ENCODE data around the gene ZFR.

DNA sequence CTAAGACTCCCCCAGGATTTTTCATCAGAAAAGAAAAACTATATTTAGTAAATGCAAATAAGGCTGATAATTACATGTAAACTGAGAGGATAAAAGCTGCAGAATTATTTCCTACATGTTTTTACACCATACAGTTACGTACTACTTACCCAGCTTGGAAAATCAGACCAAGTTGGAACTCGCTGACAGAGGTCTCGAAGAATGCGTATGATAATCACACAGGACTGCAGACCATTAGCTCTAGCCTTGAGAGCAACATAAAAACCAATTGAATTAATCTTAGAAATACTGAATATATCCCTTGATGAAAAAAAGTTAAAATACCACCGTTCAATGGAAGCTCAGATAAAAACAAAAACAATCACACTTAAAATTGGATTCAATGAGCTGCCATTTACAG lies 65.6 kb downstream of the ZFR start:
- TF ChIP-seq POLR2AphosphoS5 (IDR thresholded peaks at IDR 0.05; ENCODE audit: low read depth, low read length) (no peak), TAF1 (IDR thresholded peaks at IDR 0.05; ENCODE audit: borderline replicate concordance, insufficient read depth, low read length) (no peak)
- TF ChIP-seq, protein P1, sequence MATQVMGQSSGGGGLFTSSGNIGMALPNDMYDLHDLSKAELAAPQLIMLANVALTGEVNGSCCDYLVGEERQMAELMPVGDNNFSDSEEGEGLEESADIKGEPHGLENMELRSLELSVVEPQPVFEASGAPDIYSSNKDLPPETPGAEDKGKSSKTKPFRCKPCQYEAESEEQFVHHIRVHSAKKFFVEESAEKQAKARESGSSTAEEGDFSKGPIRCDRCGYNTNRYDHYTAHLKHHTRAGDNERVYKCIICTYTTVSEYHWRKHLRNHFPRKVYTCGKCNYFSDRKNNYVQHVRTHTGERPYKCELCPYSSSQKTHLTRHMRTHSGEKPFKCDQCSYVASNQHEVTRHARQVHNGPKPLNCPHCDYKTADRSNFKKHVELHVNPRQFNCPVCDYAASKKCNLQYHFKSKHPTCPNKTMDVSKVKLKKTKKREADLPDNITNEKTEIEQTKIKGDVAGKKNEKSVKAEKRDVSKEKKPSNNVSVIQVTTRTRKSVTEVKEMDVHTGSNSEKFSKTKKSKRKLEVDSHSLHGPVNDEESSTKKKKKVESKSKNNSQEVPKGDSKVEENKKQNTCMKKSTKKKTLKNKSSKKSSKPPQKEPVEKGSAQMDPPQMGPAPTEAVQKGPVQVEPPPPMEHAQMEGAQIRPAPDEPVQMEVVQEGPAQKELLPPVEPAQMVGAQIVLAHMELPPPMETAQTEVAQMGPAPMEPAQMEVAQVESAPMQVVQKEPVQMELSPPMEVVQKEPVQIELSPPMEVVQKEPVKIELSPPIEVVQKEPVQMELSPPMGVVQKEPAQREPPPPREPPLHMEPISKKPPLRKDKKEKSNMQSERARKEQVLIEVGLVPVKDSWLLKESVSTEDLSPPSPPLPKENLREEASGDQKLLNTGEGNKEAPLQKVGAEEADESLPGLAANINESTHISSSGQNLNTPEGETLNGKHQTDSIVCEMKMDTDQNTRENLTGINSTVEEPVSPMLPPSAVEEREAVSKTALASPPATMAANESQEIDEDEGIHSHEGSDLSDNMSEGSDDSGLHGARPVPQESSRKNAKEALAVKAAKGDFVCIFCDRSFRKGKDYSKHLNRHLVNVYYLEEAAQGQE (IDR thresholded peaks at IDR 0.05; ENCODE audit: insufficient read depth in 1 of 2, low read depth in 2 of 2, low read length in 2 of 2), result no peak
